NCI-H345 treated with DMSO at 0.1 percent for 48 hours (cell line): ENCODE results near the gene FLNA.
"Not testable (repeated sequence)": the region's sequence is repeated elsewhere in the genome, so short reads cannot be mapped to it uniquely, and the experiment has no call there.

Source experiments
- DNase-seq: peaks from one replicate; lab custom pipeline; 2025; ENCODE audit not compliant: unreplicated experiment; lab: John Stamatoyannopoulos, UW

The FLNA gene

DNA sequence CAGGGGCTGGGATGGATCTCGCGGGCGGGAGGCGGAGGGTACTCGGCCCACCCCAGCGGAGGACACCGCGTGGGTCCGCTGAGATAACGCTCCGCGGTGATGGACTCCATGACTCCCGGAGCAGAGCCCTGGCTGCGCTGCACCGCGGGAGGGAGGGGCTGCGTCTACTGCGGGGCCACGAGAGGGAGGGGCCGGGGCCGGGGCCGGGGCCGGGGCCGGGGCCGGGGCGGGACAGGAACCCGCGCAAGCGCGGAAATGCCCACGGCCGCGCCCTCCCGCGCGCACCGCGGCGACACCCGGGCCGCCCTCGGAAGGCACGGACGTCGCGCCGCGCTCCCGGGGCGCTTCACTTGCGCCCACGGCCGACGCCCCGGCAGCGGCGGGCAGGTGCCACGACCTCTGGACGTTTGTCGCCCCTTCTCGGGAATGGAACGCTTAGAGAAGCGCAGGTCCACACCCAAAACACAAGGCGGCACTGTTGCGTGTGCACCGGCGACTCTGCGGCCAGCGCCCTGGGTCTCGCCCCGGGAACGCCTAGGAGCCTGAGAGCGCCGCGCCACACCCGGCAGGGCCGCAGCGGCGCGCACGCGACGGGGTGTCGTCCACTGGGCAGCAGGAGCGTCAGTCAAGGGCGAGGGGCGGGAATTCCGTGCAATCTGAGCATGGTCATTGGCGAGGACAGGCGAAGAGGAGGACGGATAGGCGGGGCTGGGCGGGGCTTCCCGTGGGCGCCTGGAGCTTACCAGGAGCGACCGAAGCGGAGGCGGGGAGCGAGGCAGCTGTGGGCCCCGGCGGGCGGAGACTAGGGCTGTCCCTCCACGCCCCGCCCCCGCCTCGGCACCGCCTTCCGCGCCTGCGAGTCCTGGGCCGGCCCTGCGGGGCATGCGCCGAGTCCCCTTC, 32.8 kb downstream of the FLNA start:
- not testable (repeated sequence) for DNase-seq

DNA sequence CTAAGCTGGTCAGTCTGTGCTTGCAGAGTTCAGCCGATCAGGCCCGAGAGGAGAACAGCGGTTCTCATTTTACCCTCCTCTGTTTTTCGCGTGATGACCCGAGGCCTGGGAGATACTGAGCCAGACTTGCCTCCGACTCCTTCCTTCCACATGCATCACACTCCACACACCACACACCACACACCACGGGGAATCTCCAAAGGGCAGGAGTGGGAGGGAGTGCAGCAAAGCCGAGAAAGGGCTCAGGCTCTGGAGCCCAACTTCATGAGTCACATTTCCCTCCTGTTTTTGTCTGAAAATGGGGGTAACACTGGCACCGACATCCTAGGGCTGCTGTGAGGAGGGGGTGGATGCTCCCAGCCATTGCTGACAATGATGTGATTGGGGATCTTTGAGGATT, 39.9 kb downstream of the FLNA start:
- DNase-seq = no peak

- no peak for DNase-seq
Observed at GRCh38 chrX:154333837-154334271, 40.6 kb downstream of the FLNA start.

DNA sequence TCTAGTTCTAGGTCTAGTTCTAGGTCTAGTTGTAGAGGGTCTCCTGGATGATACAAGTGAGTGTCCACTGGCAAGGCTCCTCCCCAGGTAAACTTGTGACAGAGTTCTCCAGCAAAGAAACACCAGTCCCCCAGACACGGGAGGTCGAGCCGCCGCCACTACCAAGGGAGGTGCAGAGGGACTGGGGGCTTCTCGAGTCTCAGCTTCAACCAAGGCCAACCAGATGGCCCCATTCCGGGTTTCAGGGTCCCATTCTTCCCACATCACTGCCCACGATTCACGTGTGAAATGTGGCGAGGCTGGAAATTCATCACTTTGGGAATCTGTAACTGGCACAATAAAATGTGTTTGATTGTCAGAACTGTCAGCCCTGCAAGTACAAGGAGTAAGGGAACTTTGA, 41.3 kb downstream of the FLNA start:
- DNase-seq = no peak

DNA sequence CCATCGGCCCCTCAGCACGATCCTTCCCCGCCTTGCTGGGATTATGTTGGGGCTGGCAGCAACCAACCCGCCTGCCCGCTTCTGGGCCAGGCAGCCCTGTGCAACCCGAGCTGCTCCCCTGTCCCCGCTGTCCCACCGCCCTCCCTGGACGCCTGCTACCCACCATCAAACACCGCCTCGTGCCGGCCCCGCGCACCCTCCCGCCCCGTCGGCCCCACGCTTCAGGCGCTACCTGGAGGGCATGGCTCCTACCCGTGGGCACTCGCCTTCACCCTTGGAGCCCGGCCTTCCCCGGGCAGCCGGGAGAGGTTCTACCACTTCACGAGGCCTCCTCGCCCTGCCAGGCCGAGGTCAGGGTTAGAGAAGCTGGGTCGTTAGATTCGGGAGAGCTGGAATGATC, 41.9 kb downstream of the FLNA start:
- DNase-seq = no peak

- DNase-seq = peak; percentile 33
Observed at GRCh38 chrX:154329294-154329693, 45.1 kb downstream of the FLNA start.

DNA sequence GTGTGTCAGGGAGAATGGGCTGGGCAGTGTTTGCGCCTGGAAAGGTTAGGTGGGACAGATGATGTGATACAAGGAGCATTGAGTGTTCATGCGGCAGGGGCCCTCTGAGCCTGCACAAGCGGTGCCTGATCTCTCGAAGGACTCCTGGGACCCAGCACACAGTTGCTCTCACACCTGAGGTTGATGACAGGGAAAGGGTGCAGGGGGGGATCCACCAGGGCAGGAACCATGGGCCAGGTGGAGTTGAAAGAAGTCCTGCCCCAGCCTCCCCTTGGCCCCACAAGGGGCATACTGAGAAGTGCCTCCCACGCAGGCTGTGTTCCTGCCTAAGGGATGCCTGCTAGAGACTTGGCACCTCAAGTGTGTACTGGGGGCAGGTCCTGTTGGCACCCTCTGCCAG, 45.8 kb downstream of the FLNA start:
- DNase-seq = no peak

GRCh38 chrX:154327038-154327820, 47.2 kb downstream of the FLNA start:
- DNase-seq = no peak

DNA sequence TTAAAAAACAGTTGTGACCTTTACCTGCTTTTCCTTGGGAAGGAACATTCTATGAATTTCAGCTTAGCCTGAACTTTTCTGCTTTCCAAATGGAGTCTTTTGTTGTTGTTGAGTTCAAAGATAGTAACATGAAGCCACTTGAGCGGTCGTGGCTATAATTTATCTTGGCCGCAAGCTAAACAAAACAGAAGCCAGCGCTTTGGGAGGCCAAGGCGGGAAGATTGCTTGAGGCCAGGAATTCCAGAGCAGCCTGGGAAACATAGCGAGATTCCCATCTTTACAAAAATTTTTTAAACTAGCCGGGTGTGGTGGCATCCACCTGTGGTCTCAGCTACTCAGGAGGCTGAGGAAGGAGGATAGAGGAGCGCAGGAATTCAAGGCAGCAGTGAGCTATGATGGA, 48.9 kb downstream of the FLNA start:
- DNase-seq = no peak

DNA sequence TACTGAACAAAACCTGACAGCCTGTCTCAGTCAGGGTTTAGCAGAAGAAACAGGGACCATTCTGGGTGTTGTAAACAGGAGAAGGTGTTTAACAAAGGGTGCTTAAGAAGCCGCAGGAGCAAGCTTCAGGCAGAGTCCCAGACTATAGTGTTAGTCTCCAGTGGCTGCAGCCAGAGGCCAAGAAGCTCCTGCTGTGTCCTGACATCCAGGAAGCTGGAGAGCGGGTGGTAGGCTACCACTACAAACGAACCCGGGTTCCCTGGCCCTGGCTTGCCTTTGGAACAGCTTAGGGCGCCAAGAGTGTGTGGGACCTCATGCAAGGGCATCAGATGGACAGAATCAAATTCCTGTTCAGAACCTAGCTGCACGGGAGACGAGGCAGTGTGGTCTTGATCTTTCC, 50.9 kb downstream of the FLNA start:
- no peak for DNase-seq

DNA sequence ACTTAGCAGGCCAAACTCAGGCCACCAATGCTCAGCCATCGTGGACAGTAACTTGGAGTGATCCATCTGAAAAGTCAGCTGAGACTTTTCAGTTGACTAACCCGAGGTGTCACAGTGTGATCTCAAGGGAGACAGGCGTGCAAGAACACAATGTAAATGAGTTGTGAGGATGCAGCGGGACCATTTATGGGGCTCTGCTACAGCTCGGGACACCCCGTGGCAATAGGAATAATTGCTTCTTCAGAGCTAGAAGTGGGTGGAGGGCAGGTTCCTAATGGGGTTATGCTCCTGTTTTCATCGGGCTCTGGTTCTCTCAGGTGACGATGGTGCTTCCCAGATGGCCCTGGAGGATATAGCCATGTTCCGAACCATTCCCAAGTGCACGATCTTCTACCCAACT, 51.5 kb downstream of the FLNA start:
- no peak for DNase-seq

DNA sequence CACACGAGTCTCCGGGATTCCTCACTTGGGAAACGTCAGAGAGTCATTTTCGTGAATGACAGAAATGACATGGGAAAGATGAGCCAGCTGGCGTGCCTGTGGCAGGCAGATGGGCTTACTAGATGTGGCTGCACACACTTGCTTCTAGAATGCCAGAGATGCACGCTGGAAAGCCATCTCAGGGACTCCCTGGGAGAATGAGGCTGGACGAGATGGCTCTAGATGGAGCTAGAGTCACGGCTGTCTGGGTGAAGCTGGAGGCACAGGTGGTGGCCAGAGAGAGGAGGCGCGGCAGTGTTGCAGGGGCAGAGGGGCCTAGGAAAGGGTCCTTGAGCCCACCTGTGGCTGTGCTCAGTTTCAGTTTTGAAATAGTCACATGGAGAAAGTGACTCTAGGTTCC, 52.8 kb downstream of the FLNA start:
- no peak for DNase-seq

- no peak for DNase-seq
Observed at GRCh38 chrX:154321152-154321551, 53.3 kb downstream of the FLNA start.

- DNase-seq = no peak
Observed at GRCh38 chrX:154320406-154320805, 54.0 kb downstream of the FLNA start.

DNA sequence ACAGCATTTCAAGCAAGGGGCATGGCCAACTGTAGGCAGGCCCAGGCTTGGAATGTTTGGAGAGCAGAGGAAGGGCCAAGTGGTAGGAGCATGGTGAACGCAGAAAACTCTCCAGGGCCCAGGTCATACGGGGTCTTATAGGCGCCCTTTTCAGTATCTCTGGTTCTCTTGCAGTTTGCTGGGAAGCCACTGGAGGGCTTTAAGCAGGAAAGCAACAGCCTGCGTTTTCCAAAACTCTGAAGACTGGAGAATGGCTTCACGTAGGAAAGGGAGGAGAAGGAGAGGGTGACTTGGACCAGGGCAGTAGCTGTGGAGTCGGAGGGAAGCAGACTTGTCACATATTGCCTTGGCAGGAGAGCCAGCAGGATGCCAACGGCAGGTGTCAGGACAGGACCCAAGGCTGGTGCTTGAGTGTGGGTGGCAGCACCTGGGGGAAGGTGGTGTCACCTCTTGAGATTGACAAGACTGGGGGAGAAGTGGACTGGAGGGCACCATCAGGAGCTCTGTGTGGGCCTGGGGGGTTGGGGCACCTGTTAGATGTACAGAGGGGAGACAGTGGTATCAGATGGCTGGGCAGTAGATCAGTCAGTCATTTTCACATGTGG, 56.9 kb downstream of the FLNA start:
- no peak for DNase-seq

- no peak for DNase-seq
Observed at GRCh38 chrX:154315416-154315815, 59.0 kb downstream of the FLNA start.

- DNase-seq = no peak
Observed at GRCh38 chrX:154313147-154313546, 61.3 kb downstream of the FLNA start.

GRCh38 chrX:154312116-154312515, 62.3 kb downstream of the FLNA start:
- DNase-seq = no peak

- no peak for DNase-seq
Observed at GRCh38 chrX:154310616-154311536, 63.6 kb downstream of the FLNA start.

DNA sequence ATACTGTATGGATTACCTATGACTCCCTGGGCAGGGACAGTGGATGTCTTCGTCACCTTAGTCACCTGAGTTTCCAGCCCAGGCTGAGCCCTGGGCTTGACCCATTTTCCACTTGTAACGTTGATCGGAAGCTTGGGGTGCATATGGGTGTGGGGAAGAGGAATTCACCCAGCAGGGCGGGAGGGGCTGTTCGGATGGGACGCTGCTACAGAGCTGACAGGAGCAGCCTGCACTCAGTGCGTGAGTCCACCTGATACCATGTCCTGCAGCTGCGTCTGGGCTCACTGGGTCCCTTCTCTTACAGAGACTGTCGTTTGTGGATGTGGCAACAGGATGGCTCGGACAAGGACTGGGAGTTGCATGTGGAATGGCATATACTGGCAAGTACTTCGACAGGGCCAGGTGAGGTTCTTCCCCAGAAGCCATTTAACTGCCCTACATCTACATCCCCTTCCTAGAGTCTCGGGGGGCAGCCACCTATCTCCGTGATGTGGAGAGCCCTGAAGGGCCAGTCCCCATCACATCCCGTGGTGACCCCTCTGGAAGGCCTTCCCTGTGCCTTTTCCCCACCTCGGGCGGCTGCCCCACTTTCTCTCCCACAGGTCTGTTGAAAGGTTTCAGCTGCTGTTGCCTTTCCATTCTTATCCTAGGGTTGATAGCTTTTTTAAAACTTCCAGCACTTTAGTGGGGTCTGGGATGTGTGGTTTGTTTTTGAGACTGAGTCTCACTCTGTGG, 65.2 kb downstream of the FLNA start:
- DNase-seq = no peak
